ENCODE data around the gene ACKR3.

Gene ACKR3

DNA sequence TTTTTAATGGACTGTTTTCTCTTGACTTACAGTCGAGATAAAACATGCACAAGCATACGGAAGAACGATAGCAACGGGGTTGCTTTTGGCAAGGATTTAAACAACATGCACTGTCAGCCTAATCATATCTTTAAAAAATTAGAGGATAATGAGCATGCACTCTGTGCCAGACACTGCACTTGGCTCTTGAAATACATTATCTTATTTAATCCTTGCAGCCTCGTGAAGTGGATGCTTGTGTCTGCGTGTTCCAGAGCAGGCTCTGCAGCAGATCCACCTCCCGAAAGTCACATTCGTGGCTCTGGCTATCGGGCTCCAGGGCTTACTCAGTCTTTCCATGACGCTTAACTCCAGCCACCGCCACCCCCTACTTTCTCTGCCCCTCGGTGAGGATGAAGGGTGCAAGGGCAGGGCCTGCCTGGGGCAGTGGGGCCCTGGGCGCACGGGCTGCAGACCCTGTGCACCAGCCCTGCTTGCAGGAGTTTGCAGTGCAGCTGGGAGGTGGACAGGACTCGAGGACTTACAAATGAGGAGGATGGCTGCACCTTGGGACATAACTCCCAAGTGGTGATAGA is 61.7 kb downstream of the ACKR3 start:
- TF ChIP-seq, protein P1, sequence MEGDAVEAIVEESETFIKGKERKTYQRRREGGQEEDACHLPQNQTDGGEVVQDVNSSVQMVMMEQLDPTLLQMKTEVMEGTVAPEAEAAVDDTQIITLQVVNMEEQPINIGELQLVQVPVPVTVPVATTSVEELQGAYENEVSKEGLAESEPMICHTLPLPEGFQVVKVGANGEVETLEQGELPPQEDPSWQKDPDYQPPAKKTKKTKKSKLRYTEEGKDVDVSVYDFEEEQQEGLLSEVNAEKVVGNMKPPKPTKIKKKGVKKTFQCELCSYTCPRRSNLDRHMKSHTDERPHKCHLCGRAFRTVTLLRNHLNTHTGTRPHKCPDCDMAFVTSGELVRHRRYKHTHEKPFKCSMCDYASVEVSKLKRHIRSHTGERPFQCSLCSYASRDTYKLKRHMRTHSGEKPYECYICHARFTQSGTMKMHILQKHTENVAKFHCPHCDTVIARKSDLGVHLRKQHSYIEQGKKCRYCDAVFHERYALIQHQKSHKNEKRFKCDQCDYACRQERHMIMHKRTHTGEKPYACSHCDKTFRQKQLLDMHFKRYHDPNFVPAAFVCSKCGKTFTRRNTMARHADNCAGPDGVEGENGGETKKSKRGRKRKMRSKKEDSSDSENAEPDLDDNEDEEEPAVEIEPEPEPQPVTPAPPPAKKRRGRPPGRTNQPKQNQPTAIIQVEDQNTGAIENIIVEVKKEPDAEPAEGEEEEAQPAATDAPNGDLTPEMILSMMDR (IDR thresholded peaks at IDR 0.05; ENCODE audit: low read depth, low read length, missing control alignments): no peak
- no peak for DNase-seq (ENCODE audit: low read depth)
- no peak overlapping the region for H3K4me3 ChIP-seq (ENCODE audit: low read depth, low read length)

DNA sequence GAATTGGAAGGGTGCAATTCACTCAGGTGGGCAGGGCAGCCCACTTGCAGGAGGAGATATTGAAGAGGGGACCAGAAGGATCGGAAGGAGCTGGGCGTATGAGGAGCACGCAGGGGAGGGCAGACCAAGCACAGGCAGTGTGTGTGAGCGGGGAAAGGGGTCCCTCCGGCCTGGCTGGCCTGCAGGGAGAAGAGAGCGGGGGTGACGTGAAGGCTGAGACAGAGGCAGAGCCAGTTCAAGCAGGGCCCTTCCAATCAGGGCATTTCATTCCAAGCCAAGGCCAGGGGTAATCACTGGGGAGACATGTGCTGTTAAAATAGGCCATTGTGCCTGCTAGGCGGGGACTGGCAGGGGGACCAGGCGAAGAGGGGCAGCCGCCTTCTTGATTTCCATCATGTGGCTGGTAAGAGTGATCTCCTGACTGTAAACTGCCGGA is 62.2 kb downstream of the ACKR3 start:
- no peak for DNase-seq (ENCODE audit: low read depth)
- no peak overlapping the region for H3K4me3 ChIP-seq (ENCODE audit: low read depth, low read length)
- TF ChIP-seq, protein P1 (IDR thresholded peaks at IDR 0.05; ENCODE audit: low read depth, low read length, missing control alignments): no peak

Measured in GM12864 (cell line).